Motor neuron (in vitro differentiated cells): Measurements from ENCODE around the gene PIK3C3. TPM values are rescaled to one million over a fixed set of nuclear protein-coding genes. Genes with fewer than 3 reads are reported as not detected.
A peak's percentile ranks its signal among the peaks of the same experiment; 100 is the strongest.

ENCODE experiments used
- ATAC-seq, 8 experiments: fragments of 200-7000 bp; cut with Tn5 transposase; replicated peaks in 6 of 8; 2 replicates each; pipeline ENCODE4 v1.8.0; 2021; ENCODE audit warnings: mild to moderate bottlenecking in 8 of 8, moderate library complexity in 8 of 8
- H3K27ac ChIP-seq, 2 donors: fragments of 250-450 bp; sonication (Bioruptor Pico); 2 replicates each; pipeline ENCODE4 v1.9.0; 2021; ENCODE audit warnings: antibody characterized with exemption in 2 of 2, mild to moderate bottlenecking in 2 of 2, moderate library complexity in 1 of 2
- H3K4me1 ChIP-seq, 2 donors: fragments of 250-450 bp; sonication (Bioruptor Pico); replicated peaks in 1 of 2; 2 replicates each; pipeline ENCODE4 v1.6.1; 2021; ENCODE audit warnings: antibody characterized with exemption in 2 of 2, mild to moderate bottlenecking in 2 of 2, moderate library complexity in 1 of 2
- H3K4me3 ChIP-seq, 5 donors: fragments of 250-450 bp; sonication (Bioruptor Pico); 2 replicates each; pipeline ENCODE4 v1.9.0; 2021; ENCODE audit warnings: antibody characterized with exemption in 5 of 5, mild to moderate bottlenecking in 5 of 5, moderate library complexity in 4 of 5
- WGBS, 10 experiments: fragments of 450-650 bp; shearing (Covaris generic); methylation state at CpG; one replicate each; pipeline ENCODE4 v1.0.0; 2022; 5-methylcytosine and 5-hydroxymethylcytosine counted together
- in situ Hi-C, 9 experiments: fragments of 400-800 bp; cut with MboI; loops; one replicate each; pipeline ENCODE4 v1.15.0; 2021; ENCODE audit warnings: low sequenced_read_pairs in 9 of 9, low pct_unique_long_range_greater_than_20kb in 2 of 9; ENCODE audit not compliant: unreplicated experiment in 9 of 9
- total RNA-seq, 8 experiments: library from RNA; unstranded; fragments of 300-600 nt; gene quantifications; 2 replicates each; pipeline versions ENCODE4 v1.2.3 to v1.2.4, GENCODE V29; 2022

The PIK3C3 gene
- 100 to 1,000 TPM in 2 of 8 experiments, 10 to 100 TPM in 6; 28.0 to 125 (median 37.5) TPM for total RNA-seq

DNA sequence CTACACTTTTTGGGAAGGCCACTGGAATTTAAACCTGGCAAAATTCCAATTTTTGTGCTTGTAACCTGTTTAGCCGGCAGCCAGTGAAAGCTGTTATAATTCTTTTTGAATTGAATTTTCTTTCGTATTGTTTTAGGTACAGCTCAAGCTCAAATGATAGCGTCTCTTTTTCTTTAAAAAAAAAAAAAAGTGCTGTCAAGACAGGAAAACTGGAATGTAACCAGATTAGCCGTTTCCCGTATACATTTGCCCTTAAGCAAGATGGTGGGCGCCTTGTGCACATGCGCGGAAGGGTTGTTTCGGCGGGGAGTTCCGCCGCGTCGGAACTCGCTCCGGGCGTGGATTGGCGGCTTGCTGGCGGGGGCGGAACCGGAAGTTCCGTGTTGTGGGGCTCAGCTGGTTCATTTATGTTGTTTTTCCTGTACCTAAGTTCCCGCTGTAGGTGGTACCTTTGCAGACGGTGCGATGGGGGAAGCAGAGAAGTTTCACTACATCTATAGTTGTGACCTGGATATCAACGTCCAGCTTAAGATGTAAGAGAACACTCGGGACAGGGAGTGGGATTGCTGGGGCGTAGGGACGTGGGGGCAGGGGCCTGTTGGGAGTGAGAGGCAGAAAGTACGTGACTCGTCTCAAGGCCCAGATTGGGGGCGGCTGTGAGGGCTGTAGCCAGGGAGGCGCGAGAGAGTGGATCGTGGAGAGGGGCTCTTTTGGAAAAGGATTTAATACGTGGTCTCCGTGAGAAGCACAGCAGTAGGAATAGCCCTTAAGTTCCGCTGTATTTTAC lies at the start of gene PIK3C3:
PIK3C3 (plus strand) TSS at position 408 of the 787 bp plus-strand sequence; CDS start at position 466, 58 bp downstream.
- H3K4me1 ChIP-seq = peaks cover 8 to 19% of the 10 kb centered on the region in 2 donors
- H3K27ac ChIP-seq = peak within 1 kb of the TSS; percentile 12 to 69
- H3K4me3 ChIP-seq = peak within 1 kb of the TSS; percentile 53 to 71 (median 57)
- peak; percentile 85 to 99 (median 97) for ATAC-seq
- in situ Hi-C loops = no loop called here
- 0 to 4% (median 2%) methylated on average over 5 to 24 of the region's 38 CpGs; no CpG with 5 or more reads in 1 of the 10 experiments for WGBS, 10 experiments

DNA sequence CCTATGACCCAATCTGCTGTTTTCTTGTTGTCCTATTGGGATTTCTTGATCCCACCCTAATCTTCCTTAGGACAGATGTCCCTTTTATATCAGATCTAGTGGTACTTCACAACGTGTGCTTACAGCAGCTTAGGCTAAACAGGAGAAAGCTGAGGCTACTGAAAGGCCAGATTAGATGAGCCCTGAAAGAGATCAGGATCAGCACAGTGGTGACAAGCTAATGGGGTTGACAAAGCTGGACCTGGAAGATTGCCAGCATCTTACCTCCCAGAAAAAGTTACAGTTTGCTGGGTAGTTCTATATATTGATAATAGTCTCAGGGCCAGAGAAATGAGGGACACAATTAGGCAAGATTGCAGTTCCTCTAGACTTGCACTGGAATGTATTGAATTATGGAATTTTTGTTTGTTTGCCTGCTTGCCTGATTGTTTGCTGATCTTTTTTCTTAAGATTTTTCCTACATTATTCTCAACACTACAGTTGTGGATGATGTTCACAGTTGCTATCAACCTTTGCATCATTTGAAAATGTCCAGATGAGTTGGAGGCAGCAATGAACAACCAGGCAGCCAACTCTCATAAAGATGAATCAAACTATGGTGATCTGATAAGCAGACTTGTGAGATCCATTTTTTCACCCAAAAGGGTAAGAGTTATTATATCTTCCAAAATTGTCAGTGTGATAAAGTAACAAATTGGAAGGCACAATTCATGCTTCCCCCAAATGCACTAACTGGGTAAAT lies 49.1 kb upstream of the PIK3C3 start:
- H3K27ac ChIP-seq = no peak overlapping the region
- in situ Hi-C loops = loop anchor here in 1 of 9 experiments (5.0 kb wide), 1 partner anchor 144 kb away; no protein-coding TSS in a partner anchor

DNA sequence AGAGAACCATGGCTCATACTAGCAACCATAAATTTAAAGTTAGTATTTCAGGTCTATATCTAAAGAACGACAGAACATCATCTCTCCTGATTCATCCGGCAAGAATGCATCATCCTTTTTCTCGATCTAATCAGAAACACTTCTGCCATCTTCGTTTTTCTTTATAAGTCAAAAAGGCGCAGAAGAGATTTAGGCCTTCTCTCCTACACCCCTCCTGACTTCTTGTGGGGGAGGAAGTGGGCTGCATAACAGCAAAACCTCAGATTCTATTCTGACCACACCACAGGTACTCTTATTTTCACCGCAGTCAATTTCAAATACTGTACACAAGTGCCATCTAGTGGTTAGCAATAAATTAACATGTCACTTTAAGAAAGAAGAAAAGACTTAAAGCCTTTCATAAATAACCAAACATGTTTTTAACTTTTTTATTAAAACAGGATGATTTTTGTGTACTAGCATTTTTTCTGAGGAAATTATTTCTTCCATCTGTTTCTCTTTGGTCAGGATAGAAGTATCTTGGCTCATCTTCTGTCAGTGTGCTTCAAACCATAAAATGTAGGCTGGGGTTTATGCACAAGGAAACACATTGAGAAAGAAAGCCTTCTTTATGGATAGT lies 48.4 kb upstream of the PIK3C3 start:
- no peak overlapping the region for H3K4me3 ChIP-seq
- in situ Hi-C loops = loop anchor here in 1 of 9 experiments (5.0 kb wide), 1 partner anchor 144 kb away; no protein-coding TSS in a partner anchor

More for the DNA sequence above, 49.1 kb upstream of the PIK3C3 start:
- ATAC-seq = no peak
- no peak overlapping the region for H3K4me3 ChIP-seq
- no peaks in the 10 kb centered on the region for H3K4me1 ChIP-seq
- WGBS, 10 experiments = 56 to 75% methylated on average over 1 of the region's 1 CpG; no CpG with 5 or more reads in 8 of the 10 experiments

DNA sequence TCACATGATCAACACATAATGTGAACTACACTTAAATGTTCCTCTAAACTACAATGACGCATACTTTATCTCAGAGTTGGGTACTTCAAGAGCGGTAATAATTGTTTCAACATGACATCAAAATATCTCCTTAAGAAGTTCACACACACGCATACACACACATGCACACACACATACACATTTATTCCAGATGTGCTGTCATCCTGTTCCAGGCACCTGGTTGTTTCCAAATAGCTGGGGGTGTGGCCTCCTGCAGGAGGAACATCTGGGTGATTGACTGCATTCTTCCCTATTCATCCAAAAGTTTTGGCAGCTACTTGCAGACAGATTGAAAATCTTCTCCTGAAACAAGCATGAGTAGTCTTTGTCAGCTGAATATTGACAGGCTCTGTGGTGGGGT lies 37.9 kb upstream of the PIK3C3 start:
- H3K4me3 ChIP-seq = no peak overlapping the region
- in situ Hi-C loops = no loop called here
- peaks cover 0 to 10% of the 10 kb centered on the region in 2 donors for H3K4me1 ChIP-seq
- WGBS, 10 experiments = 0 to 100% (median 91%) methylated on average over 2 to 3 of the region's 3 CpGs; no CpG with 5 or more reads in 3 of the 10 experiments
- peak in 2 of 8 experiments; percentile 53 to 85 for ATAC-seq
- no peak overlapping the region for H3K27ac ChIP-seq

More for the DNA sequence above, 48.4 kb upstream of the PIK3C3 start:
- ATAC-seq = peak in 5 of 8 experiments; percentile 29 to 50 (median 41)
- H3K27ac ChIP-seq = no peak overlapping the region
- WGBS, 10 experiments = 0 to 54% (median 13%) methylated on average over 1 to 6 of the region's 6 CpGs; no CpG with 5 or more reads in 1 of the 10 experiments
- H3K4me1 ChIP-seq = no peaks in the 10 kb centered on the region

DNA sequence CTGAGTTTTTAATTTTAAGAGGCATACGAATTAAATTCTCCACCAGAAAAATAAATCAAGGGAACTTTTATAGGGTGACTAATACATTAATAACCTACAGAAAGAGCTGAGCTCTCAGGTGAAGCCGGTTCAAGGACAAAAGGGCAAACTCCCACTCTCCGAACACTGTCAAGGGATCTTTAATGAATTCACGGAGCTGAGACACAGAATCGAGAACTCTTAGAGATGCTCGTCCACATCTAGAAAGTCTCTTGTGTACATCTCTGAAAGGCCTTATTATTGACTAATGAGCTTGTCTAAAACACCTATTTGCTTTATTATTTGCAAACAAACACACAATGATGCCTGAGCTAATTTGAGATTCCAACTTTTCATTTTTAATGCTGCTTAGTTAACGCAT lies 33.3 kb upstream of the PIK3C3 start:
- WGBS, 10 experiments = 75 to 100% (median 88%) methylated on average over 2 to 7 of the region's 7 CpGs; no CpG with 5 or more reads in 1 of the 10 experiments
- Histone ChIP-seq H3K4me1 (peaks cover 5 to 19% of the 10 kb centered on the region in 2 donors), H3K4me3 (no peak overlapping the region), H3K27ac (no peak overlapping the region)
- in situ Hi-C loops = no loop called here
- ATAC-seq = peak in 5 of 8 experiments; percentile 30 to 68 (median 45)

DNA sequence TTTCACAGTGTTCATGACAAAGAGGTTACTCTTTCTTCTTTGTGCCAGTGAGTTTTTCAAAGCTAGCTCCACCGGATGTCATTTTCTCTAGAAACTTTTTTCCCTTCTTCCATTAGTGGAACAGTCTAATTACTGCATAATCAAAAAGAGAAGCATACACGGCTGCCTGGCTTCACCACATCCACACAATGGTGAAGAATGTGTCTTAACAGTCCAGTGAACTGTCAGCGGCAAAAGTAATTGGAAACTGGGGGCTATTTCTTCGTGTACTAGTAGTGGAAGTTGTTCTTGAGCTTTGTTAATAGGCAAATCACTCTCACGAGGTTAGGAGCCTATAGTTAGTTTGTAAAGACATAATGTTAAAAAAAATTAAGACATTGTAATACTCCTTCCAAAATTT lies 32.9 kb upstream of the PIK3C3 start:
- ATAC-seq = peak in 5 of 8 experiments; percentile 29 to 76 (median 42)
- peaks cover 5 to 19% of the 10 kb centered on the region in 2 donors for H3K4me1 ChIP-seq
- H3K4me3 ChIP-seq = no peak overlapping the region
- no peak overlapping the region for H3K27ac ChIP-seq
- in situ Hi-C loops = no loop called here
- WGBS, 10 experiments = 38 to 88% (median 73%) methylated on average over 1 to 5 of the region's 5 CpGs; no CpG with 5 or more reads in 1 of the 10 experiments

DNA sequence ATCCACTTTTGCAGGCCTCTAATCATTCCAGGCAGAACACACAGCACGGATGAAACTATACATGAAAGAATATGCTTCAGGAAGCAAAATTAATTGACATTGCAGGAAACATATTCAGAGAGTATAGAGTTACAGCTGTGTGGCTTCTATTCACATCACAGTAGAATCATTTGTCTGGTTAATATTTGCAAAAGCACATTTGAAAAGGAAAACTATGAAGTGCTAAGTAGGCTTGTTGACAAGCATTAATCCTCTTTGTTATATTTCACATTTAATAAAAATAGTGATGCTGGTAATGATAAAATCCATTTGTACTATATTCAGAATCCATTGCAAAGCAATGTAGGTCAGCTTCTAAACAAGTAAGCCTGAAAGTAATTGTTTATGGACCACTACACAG lies 32.2 kb upstream of the PIK3C3 start:
- WGBS, 10 experiments = 14 to 100% (median 76%) methylated on average over 1 of the region's 1 CpG; no CpG with 5 or more reads in 4 of the 10 experiments
- no peak overlapping the region for H3K27ac ChIP-seq
- H3K4me3 ChIP-seq = no peak overlapping the region
- in situ Hi-C loops = no loop called here
- ATAC-seq = no peak
- H3K4me1 ChIP-seq = peaks cover 5 to 19% of the 10 kb centered on the region in 2 donors

DNA sequence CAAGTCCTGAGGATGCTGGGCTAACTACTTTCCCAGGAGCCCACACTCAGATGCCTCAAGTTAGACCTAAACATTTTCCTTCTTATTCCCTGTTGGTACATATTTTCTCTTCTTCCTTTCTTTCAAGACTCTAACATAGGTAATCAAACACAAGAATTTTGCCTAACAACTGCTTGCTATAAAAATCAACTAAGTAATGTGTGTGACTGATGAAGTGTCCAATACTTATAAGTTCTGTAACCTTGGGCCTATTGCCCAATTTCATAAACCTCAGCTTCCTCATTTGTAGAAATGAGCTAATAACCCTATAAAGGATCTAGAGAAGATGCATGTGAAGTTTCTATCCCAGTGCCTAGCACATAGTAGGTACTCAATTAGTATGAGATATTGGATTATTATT lies 31.6 kb upstream of the PIK3C3 start:
- Histone ChIP-seq H3K4me3 (no peak overlapping the region), H3K27ac (no peak overlapping the region), H3K4me1 (peaks cover 5 to 19% of the 10 kb centered on the region in 2 donors)
- no peak for ATAC-seq
- in situ Hi-C loops = no loop called here

DNA sequence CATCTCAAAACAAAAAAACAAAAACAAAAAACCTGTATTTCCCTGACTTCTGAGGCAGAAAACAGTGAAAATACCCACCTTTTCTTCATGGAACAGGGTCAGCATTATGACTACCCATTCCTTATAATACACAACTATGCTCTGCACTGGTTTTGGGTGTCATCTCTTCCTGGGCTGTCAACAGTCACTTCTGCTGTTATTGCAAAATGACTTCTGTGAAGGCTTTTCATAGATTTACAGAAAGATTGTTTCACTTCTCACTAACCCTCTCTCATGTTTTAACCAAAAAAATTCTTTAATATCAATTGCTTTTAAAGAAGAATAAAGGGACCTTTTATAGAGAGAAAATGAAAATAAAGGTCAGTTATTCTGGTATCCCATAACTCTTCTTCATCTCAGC lies 26.5 kb upstream of the PIK3C3 start:
- Histone ChIP-seq H3K4me3 (no peak overlapping the region), H3K4me1 (no peaks in the 10 kb centered on the region), H3K27ac (no peak overlapping the region)
- in situ Hi-C loops = no loop called here
- no peak for ATAC-seq

DNA sequence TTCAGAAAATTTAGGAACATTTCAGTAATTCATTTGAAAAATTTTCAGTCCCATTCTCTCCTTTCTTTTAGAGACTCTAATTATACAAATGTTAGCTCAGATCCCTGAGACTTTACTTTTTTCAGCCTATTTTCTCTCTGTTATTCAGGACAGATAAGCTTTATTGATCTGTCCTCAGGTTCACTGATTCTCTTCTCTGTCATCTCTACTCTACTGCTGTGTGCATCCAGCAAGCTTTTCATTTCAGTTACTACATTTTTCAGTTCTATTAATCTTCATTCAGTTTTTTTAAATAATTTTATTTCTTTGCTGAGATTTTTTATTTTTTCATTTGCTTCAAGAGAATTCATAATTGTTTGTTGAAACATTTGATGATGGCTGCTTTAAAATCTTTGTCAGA lies 22.1 kb upstream of the PIK3C3 start:
- Histone ChIP-seq H3K4me3 (no peak overlapping the region), H3K27ac (no peak overlapping the region), H3K4me1 (peaks cover 0 to 4% of the 10 kb centered on the region in 2 donors)
- in situ Hi-C loops = no loop called here
- no peak for ATAC-seq

DNA sequence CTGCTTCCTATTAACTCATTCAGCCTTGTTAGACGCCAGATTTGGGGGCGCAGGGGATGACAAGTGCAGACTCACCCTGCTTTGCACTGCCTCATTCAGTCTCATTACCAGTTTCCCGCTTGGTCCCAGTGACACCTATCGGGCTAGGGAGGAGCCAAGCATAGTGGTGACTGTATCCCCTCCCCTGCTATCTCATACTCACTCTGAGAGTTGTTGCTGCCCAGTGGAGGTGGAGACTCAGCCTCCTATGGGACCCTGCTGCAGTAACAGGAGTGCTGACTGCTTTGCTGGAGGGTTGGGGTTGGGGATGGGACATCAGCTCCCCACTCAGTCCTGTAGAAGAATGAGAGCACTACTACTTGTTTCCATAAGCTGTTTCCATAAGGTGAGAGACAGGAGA lies 21.3 kb upstream of the PIK3C3 start:
- no peak for ATAC-seq
- Histone ChIP-seq H3K4me1 (peaks cover 0 to 4% of the 10 kb centered on the region in 2 donors), H3K4me3 (no peak overlapping the region), H3K27ac (no peak overlapping the region)
- WGBS, 10 experiments = 40 to 100% (median 83%) methylated on average over 1 to 3 of the region's 4 CpGs; no CpG with 5 or more reads in 7 of the 10 experiments
- in situ Hi-C loops = no loop called here

DNA sequence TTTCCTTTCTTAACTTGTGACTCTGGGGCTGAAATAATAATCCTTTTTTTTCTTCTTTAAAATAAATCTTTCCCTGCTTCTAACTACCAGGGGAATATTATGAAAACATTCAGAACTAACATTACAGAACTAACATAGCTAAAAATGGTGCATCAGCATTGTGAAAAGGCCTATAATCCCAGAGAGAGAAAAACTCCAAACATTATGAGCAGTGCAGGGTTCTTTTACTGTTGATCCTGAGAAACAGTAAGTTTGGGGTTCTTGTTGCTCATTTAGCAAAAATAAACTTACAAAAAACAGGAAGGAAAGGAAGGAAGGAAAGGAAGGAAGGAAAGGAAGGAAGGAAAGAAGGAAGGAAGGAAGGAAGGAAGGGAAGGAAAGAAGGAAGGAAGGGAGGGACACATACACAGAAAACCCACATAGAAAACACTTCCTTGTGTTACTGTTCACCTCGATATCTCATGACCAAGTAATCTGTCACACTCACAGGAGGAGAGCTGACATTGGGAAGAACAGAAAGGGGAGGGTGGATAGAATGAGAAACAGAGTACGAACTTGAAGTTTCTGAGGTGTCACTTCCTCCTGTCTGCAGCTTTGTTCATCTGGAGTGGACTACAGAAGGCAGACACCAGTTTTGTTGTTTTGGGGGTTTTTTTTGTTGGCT lies 18.4 kb upstream of the PIK3C3 start:
- Histone ChIP-seq H3K27ac (no peak overlapping the region), H3K4me1 (peaks cover 0 to 6% of the 10 kb centered on the region in 2 donors), H3K4me3 (no peak overlapping the region)
- in situ Hi-C loops = no loop called here
- ATAC-seq = peak in 2 of 8 experiments; percentile 24 to 27
- WGBS, 10 experiments = 0 to 47% (median 30%) methylated on average over 1 to 2 of the region's 2 CpGs; no CpG with 5 or more reads in 5 of the 10 experiments
